HG03095 (cell line): ENCODE data around the gene GUCY1A1.

Experiments used
- ATAC-seq: cut with Tn5 transposase; IDR thresholded peaks from one replicate; pipeline ENCODE4 v1.9.1; 2021; ENCODE audit warnings: moderate library complexity; ENCODE audit not compliant: unreplicated experiment

Gene GUCY1A1

DNA sequence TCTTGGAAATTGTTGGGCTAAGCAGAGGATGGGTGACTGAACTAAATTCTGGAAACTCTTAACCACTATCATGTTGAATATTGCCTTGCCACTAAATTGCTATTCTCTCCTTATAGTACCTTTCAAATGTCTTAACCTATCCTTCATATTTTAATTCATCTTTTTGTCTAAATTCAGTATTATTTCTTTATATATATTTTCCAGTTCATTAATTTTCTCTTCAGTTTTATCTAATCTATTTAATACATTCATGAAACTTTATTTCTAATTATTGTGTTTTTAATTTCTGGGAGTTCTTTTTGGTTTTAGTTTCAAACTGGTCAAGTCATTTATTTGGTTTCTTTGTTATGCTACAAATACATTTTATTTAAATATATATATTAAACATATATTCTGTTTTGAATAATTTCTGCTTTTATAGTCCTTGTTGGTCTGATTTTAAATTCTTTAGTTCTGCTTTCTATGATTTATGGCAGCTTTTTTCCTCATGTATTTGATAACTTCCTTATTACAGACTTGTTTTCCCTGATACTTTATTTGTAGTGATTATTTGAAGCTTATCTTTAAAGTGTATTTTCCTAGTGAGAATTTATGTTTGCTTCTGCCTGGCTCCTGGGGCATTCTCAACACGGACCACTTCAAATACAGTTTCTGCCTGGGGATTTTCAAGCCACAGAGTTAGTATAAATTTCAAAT is 8.5 kb upstream of the GUCY1A1 start:
- no peak for ATAC-seq

DNA sequence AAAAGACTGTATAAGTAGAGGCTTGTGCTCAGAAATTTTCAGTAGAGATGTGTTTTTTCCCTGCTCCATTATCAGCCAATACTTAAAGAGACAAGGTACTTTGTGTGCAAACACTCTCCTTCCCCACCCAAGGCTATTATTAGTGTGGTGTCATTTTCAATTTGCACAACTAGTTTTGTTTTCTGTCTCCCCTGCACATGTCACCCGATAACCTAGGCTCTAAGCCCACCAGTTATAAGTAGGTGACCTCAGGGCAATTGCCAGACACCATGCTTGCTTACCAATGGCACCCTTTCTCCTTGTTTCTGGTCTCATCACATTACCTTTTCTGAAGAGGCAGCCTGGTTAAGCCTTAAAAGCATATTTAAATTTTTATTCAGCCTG is 8.0 kb upstream of the GUCY1A1 start:
- ATAC-seq, result no peak

DNA sequence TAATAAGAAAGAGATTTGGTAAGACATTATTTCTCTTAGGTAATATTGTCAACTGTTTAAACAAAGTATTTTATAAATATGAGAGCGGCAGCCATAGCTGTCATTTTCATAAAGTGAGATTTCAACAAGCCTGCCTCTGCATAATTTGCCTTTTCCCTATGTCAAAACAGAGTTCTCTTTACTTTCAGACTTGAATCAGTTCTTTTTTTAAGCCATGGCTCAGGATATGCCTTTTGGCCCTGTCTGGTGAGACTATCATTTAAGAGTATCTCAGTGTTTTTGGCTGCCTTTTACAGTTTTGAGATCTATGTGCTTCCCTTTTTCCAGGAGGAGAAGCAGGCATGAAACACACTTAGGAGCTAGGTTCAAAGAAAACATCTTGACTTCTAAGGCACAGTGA is 7.5 kb upstream of the GUCY1A1 start:
- no peak for ATAC-seq

DNA sequence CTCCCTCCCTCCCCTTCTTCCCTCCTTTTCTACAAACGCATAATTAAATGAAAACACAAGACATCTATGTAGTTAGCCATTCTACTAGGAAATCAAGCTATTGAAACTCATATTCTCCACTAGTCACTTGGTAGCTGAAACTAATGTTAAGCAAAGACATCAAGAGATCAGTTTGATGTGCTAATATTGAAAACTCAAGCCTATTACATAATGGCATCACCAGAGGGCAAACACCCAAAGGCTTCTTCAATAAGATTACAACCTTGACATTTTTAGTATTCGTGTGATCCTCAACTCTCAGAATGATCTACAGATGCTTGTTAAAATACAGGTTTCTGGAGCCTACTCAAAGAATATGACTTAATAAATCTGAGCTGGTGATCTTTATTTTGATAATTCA is 6.2 kb upstream of the GUCY1A1 start:
- ATAC-seq, result no peak

DNA sequence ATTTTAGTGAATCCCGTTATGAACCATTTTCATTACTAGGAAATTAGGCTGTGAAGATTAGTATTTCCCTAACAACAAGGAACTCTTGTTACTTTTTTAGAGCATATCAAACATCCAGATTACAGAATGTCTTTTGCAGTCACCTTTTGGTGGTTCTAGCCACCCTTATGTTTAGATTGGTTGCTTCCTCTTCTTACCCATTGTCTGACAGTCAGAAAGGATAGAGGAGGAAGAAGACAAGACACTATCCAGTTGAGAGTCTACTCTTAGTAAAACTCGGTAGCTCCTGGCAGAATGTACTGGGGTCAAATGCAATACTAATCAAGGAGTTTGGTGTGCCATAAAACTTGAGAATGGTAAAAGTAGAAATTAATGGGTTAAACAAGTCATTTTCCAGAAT is 1.6 kb upstream of the GUCY1A1 start:
- no peak for ATAC-seq

DNA sequence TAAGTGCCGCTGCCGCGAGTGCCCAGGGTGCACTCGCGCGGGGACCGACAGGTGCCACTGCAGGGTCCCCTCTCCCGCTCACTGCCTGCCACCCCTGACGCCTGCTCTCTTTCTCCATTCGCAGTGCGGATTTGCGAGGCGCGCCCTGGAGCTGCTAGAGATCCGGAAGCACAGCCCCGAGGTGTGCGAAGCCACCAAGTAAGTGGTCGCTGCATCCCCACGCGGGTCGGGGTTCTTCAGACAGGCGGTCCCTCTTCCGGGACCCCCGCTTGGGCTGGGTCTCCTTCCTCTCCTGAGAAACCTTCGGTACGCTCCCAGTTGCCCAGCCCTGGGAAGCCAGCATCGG is 547 bp downstream of the GUCY1A1 start:
- no peak for ATAC-seq

DNA sequence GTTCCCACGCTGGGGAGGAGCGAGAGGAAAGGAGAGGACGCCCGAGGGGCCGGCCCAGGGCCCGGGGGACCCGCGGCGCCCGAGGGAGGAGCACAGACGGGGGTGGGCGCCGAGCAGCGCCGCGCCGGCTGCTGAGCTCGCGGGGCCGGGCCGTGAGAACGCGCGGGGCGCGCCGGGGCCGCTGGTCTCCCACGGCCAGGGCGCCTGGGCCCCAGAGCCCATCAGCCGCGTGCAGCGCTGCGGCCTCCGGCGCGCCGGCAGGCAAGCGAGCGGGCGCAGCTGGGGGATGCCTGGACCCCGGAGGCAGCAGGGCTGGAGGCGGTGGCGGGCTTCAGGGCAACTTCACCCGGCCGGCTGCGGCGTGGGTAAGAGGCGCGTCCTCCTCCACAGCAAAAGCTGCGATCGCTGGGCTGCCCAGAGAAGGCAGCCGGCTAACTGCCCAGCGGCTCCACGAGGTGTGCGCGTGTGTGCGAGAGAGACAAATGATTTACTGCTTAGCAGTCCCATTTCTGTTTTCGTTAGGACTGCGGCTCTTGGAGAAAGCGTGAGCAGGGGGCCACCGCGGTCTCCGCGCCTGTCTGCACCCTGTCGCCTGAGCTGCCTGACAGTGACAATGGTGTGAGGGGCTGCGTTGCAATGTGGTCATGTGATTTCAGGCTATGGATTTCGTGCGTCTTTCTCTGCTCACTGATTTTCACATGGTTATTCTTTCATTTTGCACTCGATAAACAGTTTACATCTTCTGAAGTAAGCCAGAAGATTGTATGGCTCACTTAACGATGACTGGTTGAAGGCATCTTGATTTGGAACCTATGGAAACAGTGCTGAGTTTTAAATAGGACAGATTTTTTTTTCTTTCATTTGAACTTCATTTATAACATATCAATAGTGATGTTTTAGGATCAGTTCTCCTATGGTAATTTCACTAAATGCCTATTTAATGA is 1.2 kb downstream of the GUCY1A1 start:
- no peak for ATAC-seq

DNA sequence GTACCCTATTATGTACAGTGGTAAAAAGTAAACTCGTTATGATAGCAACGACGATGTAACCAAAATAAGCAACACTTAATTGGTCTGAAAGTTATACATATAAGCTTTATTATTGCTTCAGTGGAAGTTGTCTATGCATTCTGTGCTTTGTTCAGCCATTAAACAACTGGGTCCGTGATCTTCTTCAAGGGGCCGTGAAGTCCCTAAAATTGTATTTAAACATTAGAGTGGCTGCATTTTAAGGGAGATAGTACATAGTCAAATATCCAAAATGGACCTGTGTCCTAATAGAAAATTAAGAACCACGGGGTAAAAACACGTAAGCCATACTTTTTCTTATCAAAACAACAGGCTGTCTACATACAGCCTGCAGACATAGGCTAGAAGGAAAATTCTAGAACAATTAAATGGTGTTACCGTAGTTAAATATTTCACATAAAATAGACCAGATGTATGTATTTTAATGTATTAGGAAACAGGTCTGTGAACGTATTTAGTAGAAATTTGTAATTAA is 2.1 kb downstream of the GUCY1A1 start:
- ATAC-seq, result no peak

DNA sequence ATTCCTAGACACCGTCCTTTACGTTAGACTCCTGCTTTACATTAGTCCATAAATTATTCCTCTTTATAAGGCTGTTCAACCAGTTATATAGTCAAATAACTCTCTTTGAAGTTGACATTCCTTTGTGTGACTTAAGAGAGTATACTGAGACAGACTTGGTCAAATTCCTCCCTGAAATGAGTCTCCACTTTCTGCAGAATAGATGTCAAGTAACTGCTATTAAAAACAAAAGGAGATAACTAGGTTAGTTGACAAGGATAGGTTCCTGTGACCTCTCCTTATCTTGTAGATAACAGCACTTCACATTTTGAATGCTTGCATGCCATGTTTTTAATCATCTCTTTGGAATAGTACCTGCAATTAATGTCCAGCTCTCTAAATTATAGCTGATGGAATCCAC is 5.7 kb downstream of the GUCY1A1 start:
- no peak for ATAC-seq

DNA sequence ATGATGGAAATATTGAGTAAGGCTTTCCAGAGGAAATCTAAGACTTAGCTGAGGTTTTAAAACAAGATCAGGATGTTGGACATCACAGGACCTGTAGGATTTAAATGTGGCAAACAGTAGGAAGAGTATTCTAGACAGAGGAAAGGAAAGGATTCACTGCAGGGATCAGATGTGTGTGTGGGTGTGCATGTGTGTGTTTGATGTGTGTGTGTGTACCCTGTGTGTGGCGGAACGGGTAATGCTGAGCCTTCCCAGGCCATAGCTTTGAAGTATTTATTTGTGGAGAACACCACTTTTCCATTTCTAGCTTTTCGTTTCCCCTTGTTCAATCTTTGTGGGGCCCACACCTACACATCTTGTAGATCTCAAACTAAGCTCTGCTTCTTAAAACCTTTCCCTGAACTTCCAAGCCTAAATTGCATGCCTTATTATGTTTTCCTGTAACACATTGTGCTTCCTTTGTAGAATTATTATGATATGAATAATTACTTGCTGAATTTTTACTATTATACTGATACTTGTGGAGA is 6.9 kb downstream of the GUCY1A1 start:
- no peak for ATAC-seq

DNA sequence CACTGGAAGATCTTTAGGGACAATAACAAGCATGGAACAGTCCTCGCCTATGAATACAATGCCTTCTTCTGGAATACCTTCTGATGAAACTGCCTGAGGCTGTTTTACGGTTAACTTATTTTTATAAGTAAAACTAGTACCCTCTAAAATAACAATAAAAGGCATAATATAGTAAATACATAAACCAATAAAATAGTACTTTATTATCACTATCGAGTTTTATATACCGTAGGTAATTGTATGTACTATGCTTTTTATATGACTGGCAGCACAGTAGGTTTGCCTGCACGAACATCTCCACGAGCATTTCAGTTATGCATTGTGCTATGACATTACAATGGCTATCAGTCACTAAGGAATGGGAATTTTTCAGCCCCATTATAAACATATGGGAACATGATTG is 8.0 kb downstream of the GUCY1A1 start:
- ATAC-seq, result no peak

DNA sequence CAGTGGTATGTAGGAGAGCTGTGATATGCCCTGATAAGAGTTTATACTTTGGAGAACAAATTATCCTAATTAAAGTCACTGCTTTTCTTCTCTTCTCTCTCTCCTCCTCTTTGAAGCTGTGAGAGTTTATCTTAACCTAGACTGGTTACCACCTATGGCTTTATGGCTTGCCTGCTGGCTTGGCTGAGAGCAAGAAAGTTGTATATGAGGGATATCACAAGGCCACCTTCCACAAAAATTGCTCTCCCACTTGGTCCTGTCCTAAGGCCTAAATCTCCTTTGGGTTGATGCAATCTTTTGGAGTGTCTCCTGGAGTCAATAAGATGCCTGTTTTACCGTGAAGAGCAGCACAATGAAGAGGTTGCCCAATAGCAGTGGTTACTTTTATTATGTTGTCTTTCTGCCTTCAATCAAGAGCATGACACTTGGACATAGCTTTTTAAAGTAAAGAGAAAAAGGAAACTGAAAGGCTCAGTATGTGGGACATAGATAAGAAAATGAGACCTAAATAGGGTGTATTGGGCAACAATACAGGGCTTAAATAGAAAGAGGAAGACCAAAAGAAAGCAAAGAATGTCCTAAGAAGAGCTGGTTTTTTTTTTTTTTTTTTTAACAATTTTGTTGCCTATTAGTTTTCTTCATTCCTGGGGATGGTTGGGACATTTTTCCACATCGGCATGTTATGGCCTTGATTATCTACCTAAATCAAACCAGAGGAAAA is 9.2 kb downstream of the GUCY1A1 start:
- ATAC-seq, result no peak

DNA sequence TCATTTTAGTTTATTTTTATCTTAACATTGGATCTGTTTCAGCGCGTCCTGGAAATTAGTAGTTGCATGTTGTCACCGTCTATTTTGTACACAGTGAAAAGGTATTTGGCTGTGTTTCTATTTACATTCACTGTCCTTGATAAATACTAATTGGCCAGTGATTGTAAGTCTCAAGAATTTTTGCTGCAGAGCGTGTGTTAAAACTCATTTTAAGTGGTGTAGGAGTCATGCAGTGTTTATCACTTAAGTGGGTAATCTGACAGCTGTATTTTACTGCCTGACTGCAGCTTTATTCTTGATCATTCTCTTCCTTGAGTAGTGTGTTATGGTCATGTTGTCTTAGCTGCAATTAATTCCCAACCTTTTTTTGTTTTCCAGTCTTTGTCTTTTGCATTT is 9.8 kb downstream of the GUCY1A1 start:
- ATAC-seq, result no peak

DNA sequence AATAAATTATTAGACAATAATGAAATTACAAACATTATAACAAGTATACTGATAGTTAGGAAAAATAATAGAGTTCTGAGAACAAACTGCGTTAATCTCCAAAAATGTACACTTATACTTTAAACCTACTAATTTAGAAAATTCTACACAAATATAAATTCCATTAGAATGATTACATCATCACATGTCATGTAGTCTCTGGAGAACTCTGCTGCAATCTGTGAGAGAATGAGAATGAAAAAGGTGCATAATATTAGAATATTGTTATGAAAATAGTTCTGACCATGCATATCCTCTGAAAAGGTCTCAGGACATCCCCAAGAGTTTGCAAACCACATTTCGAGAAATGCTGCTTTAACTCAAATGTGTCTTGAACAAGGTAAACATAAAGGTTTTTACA is 11.4 kb downstream of the GUCY1A1 start:
- no peak for ATAC-seq

DNA sequence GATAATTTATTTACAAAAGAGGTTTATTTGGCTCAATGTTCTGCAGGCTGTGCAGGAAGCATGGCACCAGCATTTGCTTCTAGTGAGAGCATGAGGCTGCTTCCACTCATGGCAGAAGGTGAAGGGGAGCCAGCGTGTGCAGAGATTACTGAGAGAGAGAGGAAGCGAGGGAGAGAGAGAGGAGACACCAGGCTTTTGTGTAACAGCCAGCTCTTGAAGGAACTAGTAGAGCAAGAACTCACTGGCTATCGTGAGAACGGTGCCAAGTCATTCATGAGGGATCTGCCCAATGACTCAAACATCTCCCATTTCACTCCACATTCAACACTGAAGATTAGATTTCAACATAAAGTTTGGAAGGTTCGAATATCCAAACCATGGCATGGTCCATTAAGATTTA is 12.7 kb downstream of the GUCY1A1 start:
- no peak for ATAC-seq

DNA sequence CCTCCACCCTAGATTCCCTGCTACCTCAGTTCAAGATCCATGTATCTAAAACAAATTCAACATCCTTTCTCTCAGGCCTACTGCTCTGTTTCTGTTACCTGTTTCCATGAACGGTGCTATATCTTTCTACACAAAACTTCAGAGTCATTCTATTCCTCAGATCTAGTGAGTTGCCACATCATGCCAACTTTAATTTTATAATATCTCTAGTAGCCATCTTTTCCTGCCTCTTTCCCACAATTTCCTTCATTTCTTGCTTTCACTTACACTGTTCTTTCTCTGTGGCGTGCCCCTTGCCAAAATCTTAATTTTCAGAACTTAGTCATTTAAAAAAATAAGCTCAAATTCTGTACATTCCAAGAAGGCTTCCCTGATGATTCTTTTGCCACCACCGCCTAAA is 15.2 kb downstream of the GUCY1A1 start:
- no peak for ATAC-seq

DNA sequence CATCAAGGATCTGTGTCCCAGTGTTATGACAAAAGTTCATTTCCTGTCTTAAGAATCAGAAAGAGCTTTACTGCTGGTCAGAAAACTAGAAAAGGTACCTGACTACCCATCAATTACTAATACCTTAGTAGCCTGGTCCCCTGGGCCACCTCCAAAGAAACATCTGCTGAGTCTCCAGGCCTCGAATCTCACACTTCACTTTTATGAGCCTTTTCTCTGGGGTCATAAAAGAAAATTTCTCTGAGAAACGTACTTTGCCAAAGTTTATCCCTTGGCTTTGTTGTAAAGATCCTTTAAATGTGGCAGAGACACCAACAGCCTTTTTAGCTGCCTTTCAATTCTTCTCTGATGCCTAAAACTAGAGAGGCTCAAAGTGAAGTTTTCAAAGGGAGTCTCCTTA is 17.8 kb downstream of the GUCY1A1 start:
- ATAC-seq, result no peak

DNA sequence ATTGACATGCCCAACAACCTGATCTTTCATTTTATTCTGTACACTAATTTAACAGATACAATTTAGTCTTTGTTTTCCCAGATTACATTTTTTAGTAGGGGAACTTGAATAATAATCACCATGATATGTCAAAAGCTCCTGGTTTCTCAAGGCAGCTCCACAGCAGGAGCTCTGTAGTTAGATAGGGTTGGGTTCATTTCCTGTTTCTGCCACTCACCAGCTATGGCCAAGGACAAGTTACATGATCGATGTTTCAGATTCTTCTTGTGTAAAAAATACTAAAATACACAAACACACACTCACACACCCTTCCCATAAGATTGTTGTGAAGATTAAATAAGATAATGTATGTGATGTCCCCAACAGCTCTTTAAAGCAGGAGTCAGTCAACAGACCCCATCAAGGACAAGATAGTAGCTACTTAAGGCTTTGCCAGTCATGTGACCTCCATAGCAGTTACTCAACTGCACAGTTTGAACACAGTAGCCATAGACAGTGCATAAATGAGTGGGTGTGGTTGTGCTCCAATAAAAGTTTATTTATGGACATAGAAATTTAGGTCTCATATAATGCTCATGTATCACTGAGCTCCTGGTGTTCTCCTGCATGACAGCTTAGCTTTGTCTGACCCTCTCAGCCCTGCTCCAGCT is 18.4 kb downstream of the GUCY1A1 start:
- ATAC-seq, result no peak

DNA sequence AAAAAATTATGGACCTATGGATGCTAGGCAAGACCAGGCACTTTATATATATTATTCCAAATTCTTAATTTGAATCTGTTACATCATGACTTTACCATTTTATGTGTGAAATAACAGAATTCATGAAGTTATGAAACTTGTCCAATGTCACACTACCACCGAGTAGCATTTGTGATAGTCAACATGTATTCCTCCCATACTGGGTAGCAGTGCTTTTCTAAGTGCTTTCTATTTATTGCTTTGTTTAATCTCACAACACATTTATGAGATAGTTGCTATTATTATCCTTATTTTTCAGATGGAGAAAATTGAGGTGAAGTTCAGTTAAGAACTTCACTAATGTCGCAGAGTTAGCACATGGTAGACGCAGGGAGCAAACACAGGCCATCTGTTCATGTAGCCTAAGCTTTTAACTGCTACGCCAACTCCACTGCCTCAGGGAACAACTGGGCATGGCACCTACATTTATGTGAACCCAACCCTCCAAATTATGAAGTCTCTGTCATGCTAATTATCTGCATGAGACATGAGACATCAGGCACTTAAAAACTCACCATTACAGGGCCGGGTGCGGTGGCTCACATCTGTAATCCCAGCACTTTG is 20.8 kb downstream of the GUCY1A1 start:
- no peak for ATAC-seq

DNA sequence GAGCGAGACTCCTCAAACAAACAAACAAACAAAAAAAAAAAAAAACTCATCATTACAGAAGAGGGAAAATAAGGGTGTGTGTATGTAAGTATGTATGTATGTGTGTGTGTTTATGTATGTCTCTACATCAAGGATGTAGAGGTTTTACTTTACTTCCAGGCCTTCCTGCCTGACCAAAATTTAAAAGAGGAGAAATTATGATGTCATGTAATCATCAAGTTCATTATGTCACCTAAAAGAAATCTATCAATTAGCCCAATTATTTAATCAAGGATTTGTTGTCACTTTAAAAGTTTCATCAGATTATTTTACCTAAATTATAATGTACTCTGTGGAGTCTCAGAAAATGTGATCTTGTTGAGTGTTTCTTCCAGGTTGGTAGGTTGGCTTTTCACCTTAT is 21.6 kb downstream of the GUCY1A1 start:
- no peak for ATAC-seq

DNA sequence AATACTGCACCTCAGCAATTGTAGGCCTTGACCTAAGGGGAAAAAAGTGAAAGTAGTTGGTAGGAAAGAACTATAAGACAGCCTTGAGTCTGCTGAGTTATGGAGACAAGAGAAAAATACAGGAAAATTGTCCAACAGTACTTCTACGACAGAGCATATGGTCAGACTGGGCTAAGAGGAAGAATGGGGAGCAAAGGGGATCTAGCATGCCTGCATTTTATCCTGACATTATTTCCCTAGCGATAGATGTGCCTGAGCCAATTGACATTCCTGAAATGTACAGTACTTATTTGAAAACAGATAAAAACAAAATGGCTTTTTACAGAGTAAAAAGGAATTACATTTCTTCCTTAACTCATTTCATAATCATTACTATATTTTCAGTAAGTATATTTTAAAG is 22.2 kb downstream of the GUCY1A1 start:
- ATAC-seq, result no peak
